ENCODE results near the gene PLD4. TPM values are rescaled to one million over a fixed set of nuclear protein-coding genes. Genes with fewer than 3 reads are reported as not detected.

Gene PLD4
- total RNA-seq, 1 experiment from 2014 or later = 0.07 TPM

GRCh38 chr14:104899781-104900180 lies 24.9 kb upstream of the PLD4 start:
- Mint-ChIP-seq H3K4me3 (no peak overlapping the region), H3K9me3 (peaks cover 10% of the 10 kb centered on the region), H3K27ac (no peak overlapping the region), H3K36me3 (no peaks in the 10 kb centered on the region), H3K4me1 (no peaks in the 10 kb centered on the region), H3K27me3 (ENCODE audit: low read depth) (peaks cover 11% of the 10 kb centered on the region)
- TF ChIP-seq TCF7 (CRISPR knock-in tag; IDR thresholded peaks at IDR 0.05; ENCODE audit: low read depth) (no peak), NFE2L1 (CRISPR knock-in tag; IDR thresholded peaks at IDR 0.05) (no peak), ZNF317 (CRISPR knock-in tag; IDR thresholded peaks at IDR 0.05; ENCODE audit: borderline replicate concordance, low read depth) (no peak), MAX (CRISPR knock-in tag; IDR thresholded peaks at IDR 0.05) (no peak), CREB1 (CRISPR knock-in tag; IDR thresholded peaks at IDR 0.05) (no peak)
- DNase-seq (ENCODE audit: low spot score) (no peak), ATAC-seq (no peak)
- ChIA-PET POLR2A (no interaction called here), CTCF (interaction anchor here (0.6 to 0.8 kb wide), 2 partner anchors 21 to 41 kb away, joined by 3 to 4 read pairs; no protein-coding TSS in a partner anchor)

GRCh38 chr14:104900639-104901512 lies 23.8 kb upstream of the PLD4 start:
- Mint-ChIP-seq H3K4me3 (no peak overlapping the region), H3K36me3 (no peaks in the 10 kb centered on the region), H3K27ac (no peak overlapping the region), H3K9me3 (peaks cover 10% of the 10 kb centered on the region), H3K4me1 (no peaks in the 10 kb centered on the region), H3K27me3 (ENCODE audit: low read depth) (peaks cover 13% of the 10 kb centered on the region)
- ChIA-PET POLR2A (no interaction called here), CTCF (interaction anchor here (1.0 to 1.2 kb wide), 3 partner anchors 40 to 145 kb away, joined by 3 to 4 read pairs (median 3); no protein-coding TSS in a partner anchor)
- TF ChIP-seq TP53 (CRISPR knock-in tag; IDR thresholded peaks at IDR 0.05) (no peak), JUN (CRISPR knock-in tag; IDR thresholded peaks at IDR 0.05) (no peak), FOXJ3 (CRISPR knock-in tag; IDR thresholded peaks at IDR 0.05; ENCODE audit: borderline replicate concordance) (no peak), ZNF423 (CRISPR knock-in tag; IDR thresholded peaks at IDR 0.05) (no peak), ZNF232 (CRISPR knock-in tag; IDR thresholded peaks at IDR 0.05) (no peak), GABPB1 (CRISPR knock-in tag; IDR thresholded peaks at IDR 0.05) (no peak), NFE2L1 (CRISPR knock-in tag; IDR thresholded peaks at IDR 0.05) (no peak), TCF7 (CRISPR knock-in tag; IDR thresholded peaks at IDR 0.05; ENCODE audit: low read depth) (no peak), PREB (CRISPR knock-in tag; IDR thresholded peaks at IDR 0.05; ENCODE audit: borderline replicate concordance) (no peak), GTF2I (CRISPR knock-in tag; conservative IDR thresholded peaks at IDR 0.05) (no peak), ATF2 (CRISPR knock-in tag; IDR thresholded peaks at IDR 0.05; ENCODE audit: borderline replicate concordance, low read depth) (no peak), RELA (CRISPR knock-in tag; IDR thresholded peaks at IDR 0.05; ENCODE audit: borderline replicate concordance) (no peak), ZNF671 (CRISPR knock-in tag; IDR thresholded peaks at IDR 0.05) (no peak), AR (CRISPR knock-in tag; IDR thresholded peaks at IDR 0.05) (no peak)
- DNase-seq (ENCODE audit: low spot score) (no peak), ATAC-seq (no peak)

Measured in WTC11 (cell line).